Endothelial cell of umbilical vein (primary cell): ENCODE data around the gene PAFAH2. TPM values are rescaled to one million over a fixed set of nuclear protein-coding genes. Genes with fewer than 3 reads are reported as not detected.

Source experiments
- BruUV-seq: library from RNA; stranded (reverse); fragments of 400-500 nt; replicated peaks from 2 replicates; lab custom pipeline; 2021; lab: Mats Ljungman, UMichigan
- CTCF ChIA-PET: fragments of 300-600, 350-600 bp; sonication (Branson Sonifier 250); formaldehyde crosslinking; loops from one replicate; lab custom pipeline; 2021; ENCODE audit warnings: antibody characterized with exemption, inconsistent platforms; lab: Charles Lee
- POLR2A ChIA-PET: fragments of 300-600, 350-600 bp; sonication (Branson Sonifier 250); formaldehyde crosslinking; loops from one replicate; lab custom pipeline; 2021; ENCODE audit warnings: antibody characterized with exemption, inconsistent platforms; lab: Charles Lee
- DNase-seq: peaks from one replicate; pipeline ENCODE4 v3.0.0-alpha.2; 2011; ENCODE audit warnings: low read depth, low spot score
- FAIRE-seq: peaks from 2 replicates; lab custom pipeline; 2011; peaks lifted over from hg19 to GRCh38; lab: Jason Lieb, UNC
- H2AFZ ChIP-seq: 2 replicates; pipeline ENCODE4 v1.6.0; 2012; ENCODE audit warnings: low read depth, low read length, control low read depth, inconsistent platforms
- H3K27ac ChIP-seq: 2 replicates; pipeline ENCODE4 v1.5.1; 2011; ENCODE audit warnings: low read depth, mild to moderate bottlenecking, control low read depth, low read length, moderate library complexity; ENCODE audit not compliant: insufficient read depth
- H3K27me3 ChIP-seq, 2 experiments: 2 replicates each; pipeline versions ENCODE4 v1.6.0 to v1.6.1; 2011; ENCODE audit warnings: low read length in 2 of 2, mixed read lengths in 1 of 2; ENCODE audit not compliant: control insufficient read depth in 2 of 2, insufficient read depth in 2 of 2
- H3K36me3 ChIP-seq, 2 experiments: 2 replicates in 1 of 2; 3 replicates in 1 of 2; pipeline ENCODE4 v1.5.1; 2011; ENCODE audit warnings: low read length in 2 of 2, mild to moderate bottlenecking in 1 of 2, moderate library complexity in 1 of 2; ENCODE audit not compliant: control insufficient read depth in 2 of 2, insufficient read depth in 2 of 2; ENCODE audit errors: extremely low read depth in 1 of 2
- H3K4me1 ChIP-seq: 3 replicates; pipeline ENCODE4 v1.5.1; 2011; ENCODE audit warnings: mild to moderate bottlenecking, low read length; ENCODE audit not compliant: control insufficient read depth, insufficient read depth; ENCODE audit errors: extremely low read depth
- H3K4me2 ChIP-seq: 2 replicates; pipeline ENCODE4 v1.6.1; 2011; ENCODE audit warnings: low read length, control low read depth, mixed read lengths; ENCODE audit not compliant: insufficient read depth
- H3K4me3 ChIP-seq, 3 experiments: fragments of 200-600 bp in 1 of 3; sonication (generic), shearing (Covaris generic) in 1 of 3; replicated peaks in 1 of 3; 2 replicates each; pipeline ENCODE4 v1.5.1; 2011 to 2016; ENCODE audit warnings: control low read depth in 3 of 3, low read length in 3 of 3, mild to moderate bottlenecking in 2 of 3, inconsistent platforms in 1 of 3, low read depth in 1 of 3, moderate library complexity in 1 of 3; ENCODE audit not compliant: insufficient read depth in 1 of 3
- H3K79me2 ChIP-seq: 2 replicates; pipeline ENCODE4 v1.6.0; 2012; ENCODE audit warnings: low read length, inconsistent platforms; ENCODE audit not compliant: control insufficient read depth, insufficient read depth
- H3K9ac ChIP-seq: replicated peaks from 2 replicates; pipeline ENCODE3; 2011; ENCODE audit warnings: low read length, control low read depth; ENCODE audit not compliant: insufficient read depth; ENCODE audit errors: extremely low read depth
- H3K9me1 ChIP-seq: replicated peaks from 3 replicates; pipeline ENCODE4 v1.6.0; 2011; ENCODE audit warnings: mild to moderate bottlenecking, low read length; ENCODE audit not compliant: control insufficient read depth, insufficient read depth; ENCODE audit errors: extremely low read depth
- H3K9me3 ChIP-seq: replicated peaks from 2 replicates; pipeline ENCODE4 v1.5.1; 2012; ENCODE audit warnings: low read length, inconsistent platforms; ENCODE audit not compliant: control insufficient read depth, insufficient read depth
- H4K20me1 ChIP-seq: replicated peaks from 2 replicates; pipeline ENCODE3; 2011; ENCODE audit warnings: mild to moderate bottlenecking, low read length; ENCODE audit not compliant: control insufficient read depth, insufficient read depth; ENCODE audit errors: extremely low read depth
- CTCF ChIP-seq, 2 donors: IDR thresholded peaks; 1 replicate in 1 of 2; 2 replicates in 1 of 2; pipeline ENCODE4 v1.5.1; 2011; ENCODE audit warnings: low read length in 2 of 2, mild to moderate bottlenecking in 2 of 2, moderate library complexity in 2 of 2, control low read depth in 1 of 2, inconsistent platforms in 1 of 2, low read depth in 1 of 2; ENCODE audit not compliant: insufficient read depth in 1 of 2; ENCODE audit errors: extremely low read depth in 1 of 2
- FOS ChIP-seq: IDR thresholded peaks from 2 replicates; pipeline ENCODE4 v1.6.1; 2011; ENCODE audit warnings: mild to moderate bottlenecking, low read length, moderate library complexity, borderline replicate concordance; ENCODE audit not compliant: insufficient read depth
- JUN ChIP-seq: IDR thresholded peaks from 2 replicates; pipeline ENCODE4 v1.6.1; 2011; ENCODE audit warnings: borderline replicate concordance, low read depth; ENCODE audit not compliant: insufficient read length, insufficient read depth
- MAX ChIP-seq: IDR thresholded peaks from 2 replicates; pipeline ENCODE4 v1.6.1; 2011; ENCODE audit not compliant: insufficient read depth, insufficient read length
- MYC ChIP-seq: IDR thresholded peaks from one replicate; pipeline ENCODE4 v1.6.1; 2011; ENCODE audit warnings: mild to moderate bottlenecking, low read depth, low read length
- POLR2A ChIP-seq: IDR thresholded peaks from 2 replicates; pipeline ENCODE4 v1.6.1; 2012; ENCODE audit warnings: low read depth, mild to moderate bottlenecking, control low read depth, low read length
- POLR2AphosphoS5 ChIP-seq: IDR thresholded peaks from 2 replicates; pipeline ENCODE4 v1.6.1; 2012; ENCODE audit warnings: low read depth, mild to moderate bottlenecking, control low read depth, low read length, moderate library complexity; ENCODE audit not compliant: insufficient read depth
- dilution Hi-C: fragments of 300-500 bp; cut with MboI; formaldehyde crosslinking; loops from one replicate; pipeline ENCODE4 v1.15.0; 2019; ENCODE audit warnings: low sequenced_read_pairs; ENCODE audit not compliant: extremely low pct_ligation_motif_present
- intact Hi-C: fragments of 100-400 bp; cut with micrococcal nuclease; formaldehyde crosslinking; loops from one replicate; pipeline ENCODE4 v1.10.0; 2022
- polyA plus RNA-seq, 4 experiments: library from polyadenylated mRNA; depleted of rRNA in 3 of 4; stranded (reverse) in 3 of 4; unstranded in 1 of 4; fragments of >200 nt; gene quantifications; 2 replicates each; pipeline versions ENCODE4 v1.2.1 to v1.2.3, GENCODE V29; 2011 to 2012; ENCODE audit warnings: missing spikeins in 1 of 4
- total RNA-seq: library from RNA; stranded (reverse); gene quantifications from 2 replicates; pipeline ENCODE4 v1.2.3, GENCODE V29; 2021

Gene PAFAH2
- total and polyA plus RNA-seq, 2 donors (not counting 3 experiments of a cell fraction or from before 2014, with no cell fraction given): 6.0 to 6.9 TPM

GRCh38 chr1:25955553-25955952 lies 42.3 kb downstream of the PAFAH2 start:
- H3K9ac ChIP-seq: no peak overlapping the region
- FAIRE-seq: no peak
- no peaks in the 10 kb centered on the region for H3K9me3 ChIP-seq
- H3K4me2 ChIP-seq: no peak overlapping the region
- H3K79me2 ChIP-seq: no peaks in the 10 kb centered on the region
- DNase-seq: no peak
- no peaks in the 10 kb centered on the region for H4K20me1 ChIP-seq
- dilution Hi-C loops (no loop called here), intact Hi-C loops (no loop called here)
- no peaks in the 10 kb centered on the region for H3K27me3 ChIP-seq
- H3K9me1 ChIP-seq: no peaks in the 10 kb centered on the region
- no TSS peak for BruUV-seq
- no peak overlapping the region for H3K27ac ChIP-seq
- POLR2A ChIA-PET: no interaction called here
- CTCF ChIA-PET: no interaction called here
- H3K36me3 ChIP-seq: no peaks in the 10 kb centered on the region
- H2AFZ ChIP-seq: no peak overlapping the region
- H3K4me1 ChIP-seq: peaks cover 3% of the 10 kb centered on the region
- H3K4me3 ChIP-seq: no peak overlapping the region
- TF ChIP-seq MYC (no peak), FOS (no peak), CTCF (IDR thresholded peaks at IDR 0.05; ENCODE audit: extremely low read depth in 1 of 2, insufficient read depth in 1 of 2, low read depth in 1 of 2, low read length in 2 of 2) (no peak), POLR2A (no peak), MAX (no peak), POLR2AphosphoS5 (no peak), JUN (no peak)
